ENCODE results near the gene CCM2. TPM values are rescaled to one million over a fixed set of nuclear protein-coding genes. Genes with fewer than 3 reads are reported as not detected.

Gene CCM2
- total RNA-seq, 1 donor = 41.9 TPM

DNA sequence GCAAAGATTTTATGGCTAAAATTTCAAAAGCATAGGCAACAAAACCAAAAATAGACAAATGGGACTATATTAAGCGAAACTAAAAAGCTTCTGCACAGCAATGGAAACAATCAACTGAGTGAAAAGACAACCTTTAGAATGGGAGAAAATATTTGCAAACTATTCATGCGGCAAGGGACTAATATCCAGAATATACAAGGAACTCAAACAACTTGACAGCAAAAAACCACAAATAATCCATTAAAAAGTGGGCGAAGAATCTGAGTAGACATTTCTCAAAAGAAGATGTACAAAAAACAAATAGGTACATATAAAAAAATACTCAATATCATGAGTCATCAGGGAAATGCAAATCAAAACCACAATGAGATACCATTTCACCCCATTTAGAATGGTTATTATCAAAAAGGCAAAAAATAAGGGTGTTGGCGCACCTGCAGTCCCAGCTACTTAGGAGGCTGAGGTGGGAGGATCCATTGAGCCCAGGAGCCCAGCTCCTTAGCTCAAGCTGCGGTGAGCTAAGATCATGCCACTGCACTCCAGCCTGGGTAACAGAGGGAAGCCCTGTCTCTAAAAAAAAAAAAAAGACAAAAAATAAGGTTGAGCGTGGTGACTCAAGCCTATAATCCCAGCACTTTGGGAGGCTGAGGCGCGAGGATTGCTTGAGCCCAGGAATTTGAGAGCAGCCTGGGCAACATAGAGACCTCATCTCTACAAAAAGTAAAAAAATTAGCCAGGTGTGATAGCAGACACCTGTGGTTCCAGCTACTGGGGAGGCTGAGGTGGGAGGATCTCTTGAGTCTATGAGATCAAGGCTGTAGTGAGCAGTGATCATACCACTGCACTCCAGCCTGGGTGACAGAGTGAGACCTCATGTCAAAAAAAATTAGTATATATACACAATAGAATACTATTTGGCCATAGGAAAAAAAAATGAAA lies 4.2 kb upstream of the CCM2 start:
- no peak for DNase-seq (ENCODE audit: low read depth)
- TF ChIP-seq, protein P1, sequence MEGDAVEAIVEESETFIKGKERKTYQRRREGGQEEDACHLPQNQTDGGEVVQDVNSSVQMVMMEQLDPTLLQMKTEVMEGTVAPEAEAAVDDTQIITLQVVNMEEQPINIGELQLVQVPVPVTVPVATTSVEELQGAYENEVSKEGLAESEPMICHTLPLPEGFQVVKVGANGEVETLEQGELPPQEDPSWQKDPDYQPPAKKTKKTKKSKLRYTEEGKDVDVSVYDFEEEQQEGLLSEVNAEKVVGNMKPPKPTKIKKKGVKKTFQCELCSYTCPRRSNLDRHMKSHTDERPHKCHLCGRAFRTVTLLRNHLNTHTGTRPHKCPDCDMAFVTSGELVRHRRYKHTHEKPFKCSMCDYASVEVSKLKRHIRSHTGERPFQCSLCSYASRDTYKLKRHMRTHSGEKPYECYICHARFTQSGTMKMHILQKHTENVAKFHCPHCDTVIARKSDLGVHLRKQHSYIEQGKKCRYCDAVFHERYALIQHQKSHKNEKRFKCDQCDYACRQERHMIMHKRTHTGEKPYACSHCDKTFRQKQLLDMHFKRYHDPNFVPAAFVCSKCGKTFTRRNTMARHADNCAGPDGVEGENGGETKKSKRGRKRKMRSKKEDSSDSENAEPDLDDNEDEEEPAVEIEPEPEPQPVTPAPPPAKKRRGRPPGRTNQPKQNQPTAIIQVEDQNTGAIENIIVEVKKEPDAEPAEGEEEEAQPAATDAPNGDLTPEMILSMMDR (IDR thresholded peaks at IDR 0.05; ENCODE audit: insufficient read depth, low read depth, low read length) = no peak
- H3K4me3 ChIP-seq (ENCODE audit: low read depth, low read length) = no peak overlapping the region

GRCh38 chr7:44998153-44998871 lies 1.7 kb upstream of the CCM2 start:
- TF ChIP-seq, protein P1 (IDR thresholded peaks at IDR 0.05; ENCODE audit: insufficient read depth, low read depth, low read length) = no peak
- DNase-seq (ENCODE audit: low read depth) = no peak
- no peak overlapping the region for H3K4me3 ChIP-seq (ENCODE audit: low read depth, low read length)

DNA sequence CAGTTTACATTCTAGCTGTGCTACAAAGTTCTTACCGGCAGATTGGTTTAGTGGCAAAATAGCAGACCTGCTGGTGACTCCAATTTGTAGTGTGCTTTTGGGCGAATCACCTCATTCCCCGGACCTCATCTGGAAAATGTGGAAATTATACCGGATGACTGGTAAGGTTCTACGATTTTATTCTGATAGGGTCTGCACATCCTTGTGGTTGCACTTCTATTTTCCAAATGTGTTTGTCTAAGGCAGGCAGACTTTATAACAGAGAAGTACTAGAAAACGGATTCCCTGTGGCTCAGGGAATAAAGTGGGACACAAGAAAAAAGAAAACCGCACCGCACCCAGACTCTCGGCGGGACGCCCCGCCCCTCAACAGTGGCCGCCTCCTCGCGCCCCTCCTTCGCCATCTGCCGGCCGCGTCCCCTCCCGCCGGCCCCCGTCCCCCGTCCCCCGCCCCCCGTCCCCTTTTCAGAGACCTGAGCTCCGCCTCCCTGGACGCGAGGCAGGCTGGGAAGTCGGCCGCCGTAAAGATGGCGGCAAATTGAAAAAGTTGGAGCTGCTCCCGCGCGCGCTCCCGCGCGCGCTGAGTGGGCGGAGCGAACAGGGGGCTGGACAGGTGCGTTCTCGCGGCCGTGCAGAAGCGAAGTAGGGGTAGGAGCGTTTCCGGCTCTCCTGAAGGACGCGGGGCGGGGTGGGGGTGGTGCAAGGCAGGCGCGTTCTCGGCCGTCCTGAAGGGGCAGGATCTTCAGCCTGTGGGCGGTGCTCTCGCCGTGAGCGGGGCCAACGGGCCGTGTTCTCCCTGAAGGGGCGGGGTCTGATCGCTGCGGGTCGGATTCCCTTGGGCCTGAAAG lies 532 bp upstream of the CCM2 start:
- peak; percentile 99 for DNase-seq (ENCODE audit: low read depth)
- H3K4me3 ChIP-seq (ENCODE audit: low read depth, low read length) = peak overlapping the region; percentile 64
- TF ChIP-seq, protein P1 (IDR thresholded peaks at IDR 0.05; ENCODE audit: insufficient read depth, low read depth, low read length) = peak; percentile 3

GRCh38 chr7:45001138-45001694 lies 1.2 kb downstream of the CCM2 start:
- no peak for DNase-seq (ENCODE audit: low read depth)
- TF ChIP-seq, protein P1 (IDR thresholded peaks at IDR 0.05; ENCODE audit: insufficient read depth, low read depth, low read length) = no peak
- peak overlapping the region; percentile 80 for H3K4me3 ChIP-seq (ENCODE audit: low read depth, low read length)

GRCh38 chr7:45001826-45002225 lies 1.8 kb downstream of the CCM2 start:
- no peak overlapping the region for H3K4me3 ChIP-seq (ENCODE audit: low read depth, low read length)
- TF ChIP-seq, protein P1 (IDR thresholded peaks at IDR 0.05; ENCODE audit: insufficient read depth, low read depth, low read length) = no peak
- DNase-seq (ENCODE audit: low read depth) = no peak

DNA sequence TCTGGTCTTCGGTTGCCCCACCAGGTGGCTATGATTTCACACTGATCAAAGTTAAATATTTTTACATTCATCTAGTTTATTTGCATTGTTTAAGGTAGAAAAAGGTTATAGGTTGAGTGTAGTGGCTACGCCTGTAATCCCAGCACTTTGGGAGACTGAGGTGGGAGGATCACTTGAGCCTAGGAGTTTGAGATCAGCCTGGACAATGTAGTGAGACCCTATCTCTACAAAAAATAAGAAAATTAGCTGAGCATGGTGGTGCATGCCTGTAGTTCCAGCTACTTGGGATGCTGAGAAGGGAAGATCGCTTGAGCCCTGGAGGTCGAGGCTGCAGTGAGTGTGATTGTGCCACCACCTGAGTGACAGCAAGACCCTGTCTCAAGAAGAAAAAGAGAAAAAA lies 3.8 kb downstream of the CCM2 start:
- DNase-seq (ENCODE audit: low read depth) = no peak
- no peak overlapping the region for H3K4me3 ChIP-seq (ENCODE audit: low read depth, low read length)
- TF ChIP-seq, protein P1 (IDR thresholded peaks at IDR 0.05; ENCODE audit: insufficient read depth, low read depth, low read length) = no peak

Measured in fibroblast of villous mesenchyme (primary cell).